Neural progenitor cell (in vitro differentiated cells): ENCODE measurements around the gene PIK3CD.

Experiments used
- EZH2 ChIP-seq: fragments of 200-600 bp; sonication (generic); IDR thresholded peaks from 2 replicates; pipeline ENCODE4 v1.6.1; 2017; ENCODE audit warnings: antibody characterized with exemption, mild to moderate bottlenecking, moderate library complexity
- TF ChIP-seq, protein P1 (sequence below): fragments of 200-600 bp; sonication (generic); IDR thresholded peaks from 2 replicates; pipeline ENCODE4 v1.5.1; 2017; ENCODE audit warnings: antibody characterized with exemption, mild to moderate bottlenecking

DNA sequence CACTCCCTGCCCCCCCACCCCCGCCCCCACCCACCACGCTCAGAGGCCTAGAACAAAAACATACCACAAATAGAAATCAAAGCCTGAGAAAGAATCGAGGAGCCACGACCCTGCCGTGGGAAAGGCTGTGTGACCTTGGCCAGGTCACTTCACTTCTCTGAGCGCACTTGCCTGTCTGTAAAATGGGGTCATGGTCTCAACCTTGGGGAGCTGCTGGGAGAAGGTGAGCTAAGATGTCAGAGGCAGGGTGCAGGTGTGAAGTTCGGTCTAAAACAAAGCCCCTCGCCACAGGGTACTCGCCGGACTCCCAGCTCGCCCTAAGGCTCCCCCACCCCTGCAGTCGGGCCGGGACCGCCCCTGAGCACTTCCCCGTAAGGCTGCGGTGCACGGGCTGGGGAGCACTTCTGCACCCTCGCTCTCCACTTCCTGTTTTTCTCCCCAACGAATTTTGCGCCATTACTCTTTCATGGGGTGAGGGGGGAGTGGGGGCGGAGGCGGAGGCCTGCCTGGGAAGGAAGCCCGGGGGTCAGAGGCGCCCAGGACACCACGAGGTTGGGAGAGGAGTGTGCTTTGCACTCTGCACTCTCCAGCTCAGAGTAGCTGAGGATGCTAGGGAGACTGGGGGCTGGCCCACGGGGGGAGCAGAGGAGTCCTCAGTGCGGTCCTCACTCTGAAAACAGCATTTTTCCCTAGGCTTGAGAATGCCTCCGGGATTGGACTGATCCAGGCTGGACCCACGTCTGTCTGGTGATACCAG lies 21.9 kb upstream of the PIK3CD start:
- TF ChIP-seq, protein P1, sequence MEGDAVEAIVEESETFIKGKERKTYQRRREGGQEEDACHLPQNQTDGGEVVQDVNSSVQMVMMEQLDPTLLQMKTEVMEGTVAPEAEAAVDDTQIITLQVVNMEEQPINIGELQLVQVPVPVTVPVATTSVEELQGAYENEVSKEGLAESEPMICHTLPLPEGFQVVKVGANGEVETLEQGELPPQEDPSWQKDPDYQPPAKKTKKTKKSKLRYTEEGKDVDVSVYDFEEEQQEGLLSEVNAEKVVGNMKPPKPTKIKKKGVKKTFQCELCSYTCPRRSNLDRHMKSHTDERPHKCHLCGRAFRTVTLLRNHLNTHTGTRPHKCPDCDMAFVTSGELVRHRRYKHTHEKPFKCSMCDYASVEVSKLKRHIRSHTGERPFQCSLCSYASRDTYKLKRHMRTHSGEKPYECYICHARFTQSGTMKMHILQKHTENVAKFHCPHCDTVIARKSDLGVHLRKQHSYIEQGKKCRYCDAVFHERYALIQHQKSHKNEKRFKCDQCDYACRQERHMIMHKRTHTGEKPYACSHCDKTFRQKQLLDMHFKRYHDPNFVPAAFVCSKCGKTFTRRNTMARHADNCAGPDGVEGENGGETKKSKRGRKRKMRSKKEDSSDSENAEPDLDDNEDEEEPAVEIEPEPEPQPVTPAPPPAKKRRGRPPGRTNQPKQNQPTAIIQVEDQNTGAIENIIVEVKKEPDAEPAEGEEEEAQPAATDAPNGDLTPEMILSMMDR = no peak
- TF ChIP-seq EZH2 = no peak
